ENCODE results near the gene DLG2. TPM values are rescaled to one million over a fixed set of nuclear protein-coding genes. Genes with fewer than 3 reads are reported as not detected.

The DLG2 gene
- total and polyA plus RNA-seq, 2 of the 4 experiments (the other 2 are of a cell fraction), result 0.31 to 0.36 TPM

- TF ChIP-seq MAFK (IDR thresholded peaks at IDR 0.05; ENCODE audit: low read depth, low read length) (no peak), CEBPB (IDR thresholded peaks at IDR 0.05; ENCODE audit: low read depth, low read length) (no peak), MAZ (IDR thresholded peaks at IDR 0.05; ENCODE audit: borderline replicate concordance, low read depth, low read length) (no peak), SMC3 (IDR thresholded peaks at IDR 0.05; ENCODE audit: low read depth, low read length) (no peak), POLR2A (IDR thresholded peaks at IDR 0.05; ENCODE audit: low read depth, low read length) (no peak), RFX5 (IDR thresholded peaks at IDR 0.05; ENCODE audit: low read depth, low read length) (no peak), FOS (IDR thresholded peaks at IDR 0.05; ENCODE audit: low read depth, low read length) (no peak), RAD21 (IDR thresholded peaks at IDR 0.05; ENCODE audit: low read length) (no peak), BHLHE40 (IDR thresholded peaks at IDR 0.05; ENCODE audit: low read depth, low read length) (no peak), NFE2L2 (IDR thresholded peaks at IDR 0.05; ENCODE audit: low read depth, low read length) (no peak), CTCF (conservative IDR thresholded peaks at IDR 0.05; ENCODE audit: low read depth, low read length) (no peak), USF2 (IDR thresholded peaks at IDR 0.05; ENCODE audit: low read depth, low read length) (no peak), CHD1 (IDR thresholded peaks at IDR 0.05; ENCODE audit: low read depth, low read length) (no peak), RCOR1 (IDR thresholded peaks at IDR 0.05; ENCODE audit: insufficient replicate concordance, low read length) (no peak), ELK1 (IDR thresholded peaks at IDR 0.05; ENCODE audit: borderline replicate concordance, low read depth, low read length) (no peak), MXI1 (IDR thresholded peaks at IDR 0.05; ENCODE audit: borderline replicate concordance, low read depth, low read length) (no peak)
- no peak overlapping the region for H2AK5ac ChIP-seq (ENCODE audit: low read depth, low read length)
- H2BK20ac ChIP-seq (ENCODE audit: low read depth, low read length), result no peak overlapping the region
- no peak overlapping the region for H3K18ac ChIP-seq (ENCODE audit: low read depth, low read length)
- in situ Hi-C loops (cut with MboI; ENCODE audit: low sequenced_read_pairs), result loop anchor here (10.0 to 25.0 kb wide), 2 partner anchors 805 to 1752 kb away; no protein-coding TSS in a partner anchor
- H3K4me1 ChIP-seq (ENCODE audit: control insufficient read depth, insufficient read depth, low read length), result no peaks in the 10 kb centered on the region
- ChIA-PET POLR2A (ENCODE audit: unreplicated experiment) (no interaction called here), CTCF (interaction anchor here (1.7 kb wide), 1 partner anchor 809 kb away, joined by 4 read pairs; no protein-coding TSS in a partner anchor)
- no peak overlapping the region for H3K56ac ChIP-seq (ENCODE audit: extremely low read depth, insufficient read depth, low read length)
- H3K79me1 ChIP-seq (ENCODE audit: low read depth in 1 of 2, low read length in 2 of 2), result no peaks in the 10 kb centered on the region
- H3K14ac ChIP-seq (replicated peaks; ENCODE audit: low read depth, low read length), result no peak overlapping the region
- no peak for DNase-seq
- H4K91ac ChIP-seq (ENCODE audit: insufficient read depth, low read depth, low read length), result no peak overlapping the region
- no peak for ATAC-seq (ENCODE audit: low read depth)
- H4K8ac ChIP-seq (ENCODE audit: low read depth in 2 of 2, low read length in 2 of 2), result no peak overlapping the region
- H3K4ac ChIP-seq (ENCODE audit: low read depth, low read length), result no peak overlapping the region
- no peak overlapping the region for H3K23ac ChIP-seq (ENCODE audit: low read depth, low read length)
- no peak overlapping the region for H2BK5ac ChIP-seq (ENCODE audit: low read depth, low read length, poor library complexity, severe bottlenecking)
- H2BK15ac ChIP-seq (ENCODE audit: low read depth, low read length), result no peak overlapping the region
- H2AFZ ChIP-seq (replicated peaks; ENCODE audit: low read length, poor library complexity), result no peak overlapping the region
- no peaks in the 10 kb centered on the region for H4K20me1 ChIP-seq (ENCODE audit: insufficient read depth, low read length)
- no peak overlapping the region for H3K27ac ChIP-seq (ENCODE audit: insufficient read depth, low read length)
- H3K36me3 ChIP-seq (ENCODE audit: control insufficient read depth, insufficient read depth, low read length), result no peaks in the 10 kb centered on the region
- dilution Hi-C loops (cut with HindIII; ENCODE audit: low sequenced_read_pairs, unreplicated experiment), result no loop called here
- H3K4me3 ChIP-seq (ENCODE audit: insufficient read depth, low read depth, low read length), result no peak overlapping the region
- WGBS, 2 experiments (ENCODE audit: extremely low coverage in 2 of 2, insufficient read length in 1 of 2), result no CpG with 5 or more reads among the region's 3 CpGs
- no peak overlapping the region for H3K9ac ChIP-seq (ENCODE audit: low read depth, low read length)
- H4K5ac ChIP-seq (ENCODE audit: low read depth, low read length), result no peak overlapping the region
- H3K27me3 ChIP-seq (ENCODE audit: control insufficient read depth, insufficient read depth, low read length), result no peaks in the 10 kb centered on the region
- no TSS peak for BruUV-seq (replicated peaks)
- H3K9me1 ChIP-seq (ENCODE audit: insufficient read depth, low read length), result no peaks in the 10 kb centered on the region
- no peak overlapping the region for H2AK9ac ChIP-seq (replicated peaks; ENCODE audit: low read depth, low read length, poor library complexity)
- H3K4me2 ChIP-seq (ENCODE audit: low read depth, low read length), result no peak overlapping the region
- H2BK120ac ChIP-seq (ENCODE audit: low read depth, low read length), result no peak overlapping the region
- intact Hi-C loops (cut with micrococcal nuclease), result no loop called here
- no peaks in the 10 kb centered on the region for H3K9me3 ChIP-seq (ENCODE audit: control insufficient read depth, insufficient read depth, low read length)
Observed at GRCh38 chr11:85589373-85589772, 37.8 kb downstream of the DLG2 start.

Measured in IMR-90 (cell line).